Adipocyte (in vitro differentiated cells): Measurements from ENCODE around the gene NDUFC2.
"Not testable (repeated sequence)": the region's sequence is repeated elsewhere in the genome, so short reads cannot be mapped to it uniquely, and the experiment has no call there.

Experiments
- DNase-seq: peaks from one replicate; pipeline ENCODE4 v3.0.0-alpha.2; 2015; ENCODE audit warnings: low read depth
- H3K27me3 ChIP-seq: replicated peaks from 2 replicates; pipeline ENCODE4 v1.7.0; 2013; ENCODE audit warnings: mild to moderate bottlenecking, low read length, moderate library complexity; ENCODE audit not compliant: control insufficient read depth, insufficient read depth
- H3K36me3 ChIP-seq: 2 replicates; pipeline ENCODE4 v1.7.0; 2013; ENCODE audit warnings: low read length, mild to moderate bottlenecking, moderate library complexity; ENCODE audit not compliant: control insufficient read depth, insufficient read depth, severe bottlenecking
- H3K4me1 ChIP-seq: 2 replicates; pipeline ENCODE4 v1.7.0; 2013; ENCODE audit warnings: mild to moderate bottlenecking, low read length, moderate library complexity; ENCODE audit not compliant: control insufficient read depth, insufficient read depth
- H3K4me3 ChIP-seq: 2 replicates; pipeline ENCODE4 v1.7.0; 2013; ENCODE audit warnings: mild to moderate bottlenecking, low read length, moderate library complexity
- H3K9ac ChIP-seq: 2 replicates; pipeline ENCODE4 v1.7.0; 2013; ENCODE audit warnings: mild to moderate bottlenecking, low read length, moderate library complexity
- H3K9me3 ChIP-seq: 2 replicates; pipeline ENCODE4 v1.7.0; 2013; ENCODE audit warnings: mild to moderate bottlenecking, low read length, moderate library complexity; ENCODE audit not compliant: control insufficient read depth

The NDUFC2 gene

GRCh38 chr11:78037825-78038620, 41.6 kb downstream of the NDUFC2 start:
- Histone ChIP-seq H3K9me3 (no peaks in the 10 kb centered on the region), H3K4me1 (peaks cover 21% of the 10 kb centered on the region), H3K36me3 (no peaks in the 10 kb centered on the region), H3K9ac (no peak overlapping the region), H3K27me3 (no peaks in the 10 kb centered on the region), H3K4me3 (no peak overlapping the region)
- no peak for DNase-seq

- no peaks in the 10 kb centered on the region for H3K36me3 ChIP-seq
- no peaks in the 10 kb centered on the region for H3K9me3 ChIP-seq
- no peak for DNase-seq
- peaks cover 21% of the 10 kb centered on the region for H3K4me1 ChIP-seq
- H3K9ac ChIP-seq: no peak overlapping the region
- H3K4me3 ChIP-seq: no peak overlapping the region
- no peaks in the 10 kb centered on the region for H3K27me3 ChIP-seq
These were observed 42.6 kb downstream of the NDUFC2 start for GRCh38 chr11:78037056-78037455.

- H3K9ac ChIP-seq: no peak overlapping the region
- peaks cover 21% of the 10 kb centered on the region for H3K4me1 ChIP-seq
- H3K36me3 ChIP-seq: no peaks in the 10 kb centered on the region
- H3K27me3 ChIP-seq: no peaks in the 10 kb centered on the region
- no peak overlapping the region for H3K4me3 ChIP-seq
- no peak for DNase-seq
- H3K9me3 ChIP-seq: no peaks in the 10 kb centered on the region
These were observed 43.3 kb downstream of the NDUFC2 start for GRCh38 chr11:78036313-78036712.

GRCh38 chr11:78034623-78035022, 45.0 kb downstream of the NDUFC2 start:
- Histone ChIP-seq H3K4me3 (no peak overlapping the region), H3K27me3 (no peaks in the 10 kb centered on the region), H3K9ac (no peak overlapping the region), H3K9me3 (no peaks in the 10 kb centered on the region), H3K36me3 (no peaks in the 10 kb centered on the region), H3K4me1 (peaks cover 6% of the 10 kb centered on the region)
- no peak for DNase-seq

GRCh38 chr11:78033040-78033439, 46.6 kb downstream of the NDUFC2 start:
- Histone ChIP-seq H3K9me3 (no peaks in the 10 kb centered on the region), H3K4me3 (no peak overlapping the region), H3K36me3 (no peaks in the 10 kb centered on the region), H3K4me1 (peaks cover 3% of the 10 kb centered on the region), H3K9ac (no peak overlapping the region), H3K27me3 (no peaks in the 10 kb centered on the region)
- no peak for DNase-seq

GRCh38 chr11:78032090-78032489, 47.6 kb downstream of the NDUFC2 start:
- Histone ChIP-seq H3K36me3 (no peaks in the 10 kb centered on the region), H3K9ac (no peak overlapping the region), H3K4me1 (peaks cover under 1% of the 10 kb centered on the region), H3K4me3 (no peak overlapping the region), H3K27me3 (no peaks in the 10 kb centered on the region), H3K9me3 (no peaks in the 10 kb centered on the region)
- DNase-seq: no peak

GRCh38 chr11:78031629-78032028, 48.0 kb downstream of the NDUFC2 start:
- Histone ChIP-seq H3K36me3 (no peaks in the 10 kb centered on the region), H3K4me1 (no peaks in the 10 kb centered on the region)

GRCh38 chr11:78030429-78031325, 49.0 kb downstream of the NDUFC2 start:
- H3K36me3 ChIP-seq: no peaks in the 10 kb centered on the region
- no peak overlapping the region for H3K4me3 ChIP-seq
- no peak overlapping the region for H3K9ac ChIP-seq
- H3K9me3 ChIP-seq: no peaks in the 10 kb centered on the region
- no peaks in the 10 kb centered on the region for H3K4me1 ChIP-seq
- no peaks in the 10 kb centered on the region for H3K27me3 ChIP-seq
- peak; percentile 72 for DNase-seq

More at GRCh38 chr11:78031629-78032028, 48.0 kb downstream of the NDUFC2 start:
- Histone ChIP-seq H3K4me3 (no peak overlapping the region), H3K27me3 (no peaks in the 10 kb centered on the region), H3K9me3 (no peaks in the 10 kb centered on the region), H3K9ac (no peak overlapping the region)
- DNase-seq: no peak

GRCh38 chr11:78028423-78028822, 51.2 kb downstream of the NDUFC2 start:
- H3K4me1 ChIP-seq, H3K9ac ChIP-seq, H3K27me3 ChIP-seq, H3K9me3 ChIP-seq, H3K4me3 ChIP-seq, H3K36me3 ChIP-seq, DNase-seq: not testable (repeated sequence)

- Histone ChIP-seq H3K27me3 (peaks cover 2% of the 10 kb centered on the region), H3K4me3 (no peak overlapping the region), H3K9ac (no peak overlapping the region), H3K4me1 (no peaks in the 10 kb centered on the region), H3K36me3 (no peaks in the 10 kb centered on the region), H3K9me3 (no peaks in the 10 kb centered on the region)
- no peak for DNase-seq
These were observed 51.9 kb downstream of the NDUFC2 start for GRCh38 chr11:78027759-78028158.

GRCh38 chr11:78025378-78025777, 54.3 kb downstream of the NDUFC2 start:
- Histone ChIP-seq H3K4me1 (no peaks in the 10 kb centered on the region), H3K9ac (no peak overlapping the region)

More at GRCh38 chr11:78025378-78025777, 54.3 kb downstream of the NDUFC2 start:
- Histone ChIP-seq H3K27me3 (peaks cover 5% of the 10 kb centered on the region), H3K4me3 (no peak overlapping the region), H3K9me3 (no peaks in the 10 kb centered on the region), H3K36me3 (no peaks in the 10 kb centered on the region)
- no peak for DNase-seq
